ENCODE data around the gene BSN.

Gene BSN

DNA sequence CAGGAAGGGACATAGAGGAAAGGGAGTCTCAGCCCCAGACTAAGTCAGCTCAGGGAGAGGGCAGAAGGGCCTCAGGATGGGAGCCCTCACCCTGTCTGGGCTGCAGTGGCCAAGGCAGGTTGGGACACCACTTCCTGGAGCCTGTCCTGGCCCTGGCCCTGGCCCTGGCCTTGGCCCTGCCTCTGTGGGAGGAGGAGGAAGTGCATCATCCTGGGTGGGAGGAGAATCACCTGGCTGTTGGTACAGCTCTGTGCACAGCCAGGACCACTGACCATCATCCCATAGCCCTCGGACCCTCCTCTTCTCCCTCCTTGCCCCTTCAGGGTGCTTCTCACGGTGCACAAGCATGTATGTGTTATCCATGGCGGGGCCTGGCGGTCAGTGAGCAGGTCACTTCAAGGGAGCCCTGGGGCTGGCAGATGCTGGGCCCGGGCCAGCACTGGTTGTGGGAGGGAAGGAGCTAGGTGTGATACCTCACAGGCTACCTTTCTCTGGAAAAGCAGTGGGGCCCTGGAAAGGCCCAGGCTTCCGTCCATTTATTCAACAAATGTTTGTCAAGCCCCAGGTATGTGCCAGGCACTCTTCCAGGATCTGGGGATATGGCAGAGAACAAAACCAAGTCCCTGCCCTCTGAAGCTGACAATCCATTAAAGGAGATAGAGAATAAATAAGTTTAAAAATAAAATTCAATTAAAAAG, 111.7 kb downstream of the BSN start:
- H3K27me3 ChIP-seq = peaks cover 18% of the 10 kb centered on the region
- H3K4me1 ChIP-seq (ENCODE audit: control insufficient read depth in 1 of 2, insufficient read depth in 1 of 2, low read depth in 1 of 2, low read length in 1 of 2) = peaks cover 7 to 9% of the 10 kb centered on the region in 2 experiments
- no peaks in the 10 kb centered on the region for H3K36me3 ChIP-seq
- TF ChIP-seq, protein P1, sequence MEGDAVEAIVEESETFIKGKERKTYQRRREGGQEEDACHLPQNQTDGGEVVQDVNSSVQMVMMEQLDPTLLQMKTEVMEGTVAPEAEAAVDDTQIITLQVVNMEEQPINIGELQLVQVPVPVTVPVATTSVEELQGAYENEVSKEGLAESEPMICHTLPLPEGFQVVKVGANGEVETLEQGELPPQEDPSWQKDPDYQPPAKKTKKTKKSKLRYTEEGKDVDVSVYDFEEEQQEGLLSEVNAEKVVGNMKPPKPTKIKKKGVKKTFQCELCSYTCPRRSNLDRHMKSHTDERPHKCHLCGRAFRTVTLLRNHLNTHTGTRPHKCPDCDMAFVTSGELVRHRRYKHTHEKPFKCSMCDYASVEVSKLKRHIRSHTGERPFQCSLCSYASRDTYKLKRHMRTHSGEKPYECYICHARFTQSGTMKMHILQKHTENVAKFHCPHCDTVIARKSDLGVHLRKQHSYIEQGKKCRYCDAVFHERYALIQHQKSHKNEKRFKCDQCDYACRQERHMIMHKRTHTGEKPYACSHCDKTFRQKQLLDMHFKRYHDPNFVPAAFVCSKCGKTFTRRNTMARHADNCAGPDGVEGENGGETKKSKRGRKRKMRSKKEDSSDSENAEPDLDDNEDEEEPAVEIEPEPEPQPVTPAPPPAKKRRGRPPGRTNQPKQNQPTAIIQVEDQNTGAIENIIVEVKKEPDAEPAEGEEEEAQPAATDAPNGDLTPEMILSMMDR (IDR thresholded peaks at IDR 0.05) = no peak
- no peaks in the 10 kb centered on the region for H3K9me3 ChIP-seq
- H3K4me3 ChIP-seq (ENCODE audit: low read depth in 1 of 2, low read length in 1 of 2) = no peak overlapping the region
- H3K27ac ChIP-seq = peak overlapping the region; percentile 61

DNA sequence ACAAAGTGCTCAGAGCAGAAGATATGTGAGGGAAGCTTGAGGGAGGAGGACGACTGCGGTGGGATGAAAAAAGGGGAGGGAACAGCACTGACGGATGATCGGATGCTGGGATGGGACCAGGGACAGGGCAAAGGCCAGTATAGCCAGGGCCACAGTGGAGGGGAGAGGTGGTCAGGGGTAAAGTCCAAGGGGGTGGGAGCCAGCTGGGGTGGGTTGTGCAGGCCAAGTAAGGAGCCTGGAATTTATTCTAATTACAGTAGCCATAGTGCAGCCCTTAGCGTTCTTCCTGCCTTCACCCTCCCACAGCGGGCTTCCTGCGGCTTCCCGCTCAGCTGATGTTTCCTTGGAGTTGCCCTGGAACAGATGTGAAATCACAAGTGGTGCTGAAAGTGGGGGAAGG, 112.3 kb downstream of the BSN start:
- H3K27ac ChIP-seq = no peak overlapping the region
- TF ChIP-seq, protein P1 (IDR thresholded peaks at IDR 0.05) = no peak
- peaks cover 7 to 9% of the 10 kb centered on the region in 2 experiments for H3K4me1 ChIP-seq (ENCODE audit: control insufficient read depth in 1 of 2, insufficient read depth in 1 of 2, low read depth in 1 of 2, low read length in 1 of 2)
- no peaks in the 10 kb centered on the region for H3K36me3 ChIP-seq
- H3K4me3 ChIP-seq (ENCODE audit: low read depth in 1 of 2, low read length in 1 of 2) = no peak overlapping the region
- no peaks in the 10 kb centered on the region for H3K9me3 ChIP-seq
- H3K27me3 ChIP-seq = peaks cover 18% of the 10 kb centered on the region

DNA sequence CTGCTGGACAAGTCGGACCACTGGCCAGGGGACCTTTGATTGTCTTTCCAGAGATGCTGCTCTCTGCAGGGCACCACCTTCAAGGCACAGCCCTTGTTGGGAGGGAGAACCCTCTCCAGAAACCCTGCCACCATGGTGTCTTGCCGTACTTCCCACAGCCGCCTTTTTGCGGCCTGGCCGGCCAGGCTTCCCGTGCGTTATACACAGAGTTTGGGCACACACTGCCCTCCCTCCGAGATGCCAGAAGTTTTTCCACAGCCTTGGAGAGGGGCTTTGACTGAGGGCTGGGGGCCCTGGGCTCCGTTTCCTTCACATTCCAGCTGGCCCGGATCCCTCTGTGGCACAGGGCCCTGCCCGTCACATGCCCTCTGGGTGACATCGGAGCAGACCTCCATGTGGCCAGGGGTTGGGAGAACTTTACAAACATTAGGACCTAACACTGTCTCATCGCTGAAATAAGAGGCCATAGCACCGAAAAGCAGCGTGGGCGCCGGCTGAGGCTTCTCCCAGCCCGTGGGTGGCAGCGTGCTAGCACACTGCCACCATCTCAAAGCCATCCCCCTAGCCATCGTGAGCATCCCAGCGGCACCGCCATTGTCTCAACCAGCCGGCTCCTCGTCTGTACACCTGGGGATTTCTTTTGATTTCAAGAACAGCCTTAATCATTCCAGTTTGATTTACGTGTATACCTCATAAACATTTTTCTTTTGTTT, 113.6 kb downstream of the BSN start:
- peaks cover 18% of the 10 kb centered on the region for H3K27me3 ChIP-seq
- H3K27ac ChIP-seq = no peak overlapping the region
- TF ChIP-seq, protein P1 (IDR thresholded peaks at IDR 0.05) = no peak
- no peaks in the 10 kb centered on the region for H3K36me3 ChIP-seq
- no peak overlapping the region for H3K4me3 ChIP-seq (ENCODE audit: low read depth in 1 of 2, low read length in 1 of 2)
- peaks cover 7 to 9% of the 10 kb centered on the region in 2 experiments for H3K4me1 ChIP-seq (ENCODE audit: control insufficient read depth in 1 of 2, insufficient read depth in 1 of 2, low read depth in 1 of 2, low read length in 1 of 2)
- H3K9me3 ChIP-seq = no peaks in the 10 kb centered on the region

DNA sequence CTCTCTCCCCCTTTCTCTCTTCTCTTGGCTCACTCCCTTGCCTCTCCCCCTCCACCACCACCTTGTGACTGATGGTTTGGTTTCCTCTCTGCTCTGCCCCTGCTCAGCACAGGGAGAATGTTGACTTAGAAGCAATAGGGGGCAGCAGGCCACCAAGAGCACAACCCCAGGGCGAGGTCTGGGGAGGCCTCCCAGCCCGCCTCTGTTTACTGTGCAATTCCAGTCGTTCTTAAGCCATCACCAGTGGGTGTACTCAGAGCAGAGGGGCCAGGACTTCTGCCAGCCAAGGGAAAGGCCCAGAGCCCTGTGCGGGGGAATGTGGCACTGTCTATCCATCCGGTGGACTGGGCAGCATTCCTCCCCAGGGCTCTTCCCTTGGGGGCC, 114.1 kb downstream of the BSN start:
- no peaks in the 10 kb centered on the region for H3K36me3 ChIP-seq
- H3K9me3 ChIP-seq = no peaks in the 10 kb centered on the region
- H3K4me1 ChIP-seq (ENCODE audit: control insufficient read depth in 1 of 2, insufficient read depth in 1 of 2, low read depth in 1 of 2, low read length in 1 of 2) = peaks cover 12 to 13% of the 10 kb centered on the region in 2 experiments
- peaks cover 18% of the 10 kb centered on the region for H3K27me3 ChIP-seq
- no peak overlapping the region for H3K27ac ChIP-seq
- TF ChIP-seq, protein P1 (IDR thresholded peaks at IDR 0.05) = no peak
- H3K4me3 ChIP-seq (ENCODE audit: low read depth in 1 of 2, low read length in 1 of 2) = no peak overlapping the region

DNA sequence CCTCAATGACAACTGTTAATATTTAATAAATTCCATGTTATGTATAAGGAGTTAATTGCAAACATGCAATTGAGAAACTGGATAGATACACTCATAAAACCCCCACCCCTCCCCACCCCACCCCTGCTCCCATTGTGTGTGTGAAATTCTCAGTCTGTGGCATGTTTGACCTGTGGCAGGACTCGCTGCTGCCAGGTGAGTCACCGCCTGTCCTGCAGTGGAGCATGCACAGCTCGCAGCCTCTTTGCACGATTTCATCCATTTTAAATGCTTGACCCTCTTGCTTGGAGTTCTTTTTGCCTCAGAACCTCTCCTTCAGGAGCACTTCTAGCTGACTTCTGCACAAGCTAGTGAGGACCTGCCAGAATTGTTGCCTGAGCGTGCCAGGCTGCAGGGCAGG, 114.6 kb downstream of the BSN start:
- Histone ChIP-seq H3K27ac (no peak overlapping the region), H3K36me3 (no peaks in the 10 kb centered on the region), H3K4me1 (ENCODE audit: control insufficient read depth in 1 of 2, insufficient read depth in 1 of 2, low read depth in 1 of 2, low read length in 1 of 2) (peaks cover 13 to 16% of the 10 kb centered on the region in 2 experiments), H3K4me3 (ENCODE audit: low read depth in 1 of 2, low read length in 1 of 2) (no peak overlapping the region), H3K27me3 (peaks cover 18% of the 10 kb centered on the region), H3K9me3 (no peaks in the 10 kb centered on the region)
- TF ChIP-seq, protein P1 (IDR thresholded peaks at IDR 0.05) = no peak
